ENCODE measurements around the gene CHAC1.
"Not testable (repeated sequence)": the region's sequence is repeated elsewhere in the genome, so short reads cannot be mapped to it uniquely, and the experiment has no call there.

Gene CHAC1

GRCh38 chr15:40957041-40957555, 3.8 kb downstream of the CHAC1 start:
- DNase-seq (ENCODE audit: low read depth) = no peak

GRCh38 chr15:40957581-40958051, 4.3 kb downstream of the CHAC1 start:
- DNase-seq (ENCODE audit: low read depth) = no peak

- no peak for DNase-seq (ENCODE audit: low read depth)
These were observed 4.9 kb downstream of the CHAC1 start for GRCh38 chr15:40958146-40958545.

- no peak for DNase-seq (ENCODE audit: low read depth)
These were observed 5.5 kb downstream of the CHAC1 start for GRCh38 chr15:40958723-40959122.

- no peak for DNase-seq (ENCODE audit: low read depth)
These were observed 6.3 kb downstream of the CHAC1 start for GRCh38 chr15:40959331-40960141.

DNA sequence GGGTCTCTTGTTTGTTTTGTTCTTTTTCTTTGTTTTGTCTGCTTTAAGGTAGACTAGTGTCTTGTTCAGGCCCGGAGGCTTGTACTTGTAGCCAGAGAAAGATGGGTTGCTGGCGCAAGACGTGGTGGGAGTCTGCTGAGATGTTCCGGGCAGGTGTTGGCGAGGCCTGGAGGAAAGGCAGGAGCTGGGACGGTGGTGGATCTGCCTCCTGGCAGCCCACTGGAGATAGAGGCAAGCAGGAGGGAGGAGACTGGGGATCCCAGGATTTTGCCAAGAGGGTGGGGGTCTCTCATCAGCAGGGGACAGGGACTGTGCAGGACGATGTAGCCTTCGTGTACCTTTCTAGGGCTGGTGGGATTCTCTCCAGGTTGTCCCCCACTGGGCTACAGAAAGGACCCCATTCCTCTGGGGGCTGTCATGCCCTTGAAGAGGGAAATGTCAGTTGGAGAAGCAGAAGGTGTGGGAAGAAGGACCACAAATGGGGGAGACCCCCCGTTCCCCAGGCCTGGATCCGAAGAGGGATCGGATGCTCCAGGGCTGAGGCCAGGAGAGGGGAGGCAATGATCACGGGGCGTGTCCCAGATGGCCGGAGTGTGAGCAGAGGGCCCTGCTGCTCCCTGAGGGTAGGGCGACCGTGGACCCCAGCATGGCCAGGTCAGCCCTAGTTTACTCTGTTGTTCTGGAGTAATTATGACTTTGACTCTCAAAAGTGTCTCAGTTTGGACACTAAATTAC, 7.0 kb downstream of the CHAC1 start:
- DNase-seq (ENCODE audit: low read depth) = no peak

DNA sequence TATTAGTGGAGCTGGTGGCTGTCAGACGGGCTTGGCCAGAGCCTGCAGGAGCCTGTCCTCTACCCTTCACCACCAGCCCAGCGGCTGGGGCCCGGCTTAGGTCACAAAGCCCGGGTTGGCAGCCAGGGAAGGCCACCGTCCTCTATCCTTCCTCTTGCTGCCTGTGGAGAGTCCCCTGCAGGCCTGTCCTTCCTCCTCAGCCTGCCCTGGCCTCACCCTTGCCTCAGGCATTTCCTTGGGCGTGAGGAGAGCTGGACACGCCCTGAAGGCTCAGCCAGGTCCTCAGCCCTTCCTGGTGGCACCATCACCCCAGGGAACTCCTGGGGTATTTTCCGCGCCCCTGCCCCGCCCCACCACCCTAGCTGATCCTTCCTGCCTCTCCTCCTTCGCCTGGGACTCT, 7.7 kb downstream of the CHAC1 start:
- no peak for DNase-seq (ENCODE audit: low read depth)

GRCh38 chr15:40961740-40962139, 8.5 kb downstream of the CHAC1 start:
- DNase-seq (ENCODE audit: low read depth) = not testable (repeated sequence)

DNA sequence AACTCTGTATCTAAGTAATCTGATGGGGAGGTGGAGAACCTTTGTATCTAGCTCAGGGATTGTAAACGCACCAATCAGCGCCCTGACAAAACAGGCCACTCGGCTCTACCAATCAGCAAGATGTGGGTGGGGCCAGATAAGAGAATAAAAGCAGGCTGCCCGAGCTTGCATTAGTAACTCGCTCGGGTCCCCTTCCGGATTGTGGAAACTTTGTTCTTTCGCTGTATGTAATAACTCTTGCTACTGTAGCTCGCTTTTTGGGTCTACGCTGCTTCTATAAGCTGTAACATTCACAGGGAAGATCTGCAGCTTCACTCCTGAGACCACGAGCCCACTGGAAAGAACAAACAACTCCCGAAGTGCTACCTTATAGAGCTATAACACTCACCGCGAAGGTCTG, 9.0 kb downstream of the CHAC1 start:
- DNase-seq (ENCODE audit: low read depth) = not testable (repeated sequence)

- DNase-seq (ENCODE audit: low read depth) = no peak
These were observed 9.9 kb downstream of the CHAC1 start for GRCh38 chr15:40963201-40963600.

DNA sequence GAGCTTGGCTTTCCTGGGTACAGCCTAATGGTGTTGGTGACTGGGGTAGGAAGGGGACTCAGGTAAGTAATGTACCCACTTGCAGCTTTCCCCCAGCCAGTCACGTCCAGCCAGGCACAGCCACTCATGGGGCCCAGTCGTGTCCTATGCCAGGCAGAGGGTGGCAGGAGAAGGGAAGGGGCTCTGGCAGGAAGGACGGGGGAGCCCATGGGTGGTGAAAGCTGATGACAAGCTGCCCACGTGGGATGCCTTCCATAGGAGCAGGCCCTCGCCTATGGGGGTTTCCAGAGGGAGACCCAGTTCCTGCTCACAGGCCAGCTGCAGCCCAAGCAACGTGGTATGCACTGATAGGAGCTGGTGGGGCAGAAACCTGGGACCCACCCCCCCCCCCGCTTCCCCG, 10.7 kb downstream of the CHAC1 start:
- DNase-seq (ENCODE audit: low read depth) = no peak

DNA sequence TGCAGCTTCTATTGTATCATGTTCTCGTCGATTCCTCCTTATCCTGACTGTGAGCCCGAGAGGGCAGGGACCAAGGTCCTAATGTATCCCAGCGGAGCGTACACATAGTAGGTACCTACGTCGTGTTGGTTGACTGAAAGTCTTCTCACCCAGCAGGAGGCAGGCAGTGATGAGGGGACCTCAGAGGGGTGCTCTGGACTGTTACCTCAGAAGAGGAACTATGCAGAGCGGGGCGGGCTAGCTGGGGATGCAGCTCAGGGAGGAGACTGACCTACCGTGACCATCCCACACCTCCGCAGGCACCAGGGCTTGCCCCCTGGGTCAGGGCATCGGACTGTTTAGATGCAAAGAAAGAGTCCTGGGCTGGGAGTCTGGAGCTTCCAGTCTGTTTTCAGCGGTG, 11.4 kb downstream of the CHAC1 start:
- DNase-seq (ENCODE audit: low read depth) = no peak

GRCh38 chr15:40968290-40969085, 15.2 kb downstream of the CHAC1 start:
- no peak for DNase-seq (ENCODE audit: low read depth)

GRCh38 chr15:40969363-40969762, 16.1 kb downstream of the CHAC1 start:
- no peak for DNase-seq (ENCODE audit: low read depth)

DNA sequence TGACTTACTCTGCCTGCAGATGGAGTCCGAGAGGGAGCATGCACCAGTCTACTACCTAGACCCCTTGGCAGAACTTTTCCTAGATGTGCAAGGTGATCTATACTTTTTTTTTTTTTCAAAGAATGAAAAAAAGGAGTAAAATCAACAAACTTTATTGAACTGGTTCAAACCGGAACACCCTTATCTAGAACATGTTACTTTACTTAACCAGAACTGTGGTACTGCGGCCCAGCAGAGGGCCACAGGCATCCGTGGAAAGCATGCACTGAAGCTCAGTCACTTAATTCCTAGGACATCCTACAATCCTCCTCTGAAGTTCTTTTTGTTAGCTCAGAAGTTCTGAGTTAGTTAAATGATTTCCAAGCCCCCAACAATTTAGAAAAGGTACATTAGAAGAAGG, 21.6 kb downstream of the CHAC1 start:
- no peak for DNase-seq (ENCODE audit: low read depth)

DNA sequence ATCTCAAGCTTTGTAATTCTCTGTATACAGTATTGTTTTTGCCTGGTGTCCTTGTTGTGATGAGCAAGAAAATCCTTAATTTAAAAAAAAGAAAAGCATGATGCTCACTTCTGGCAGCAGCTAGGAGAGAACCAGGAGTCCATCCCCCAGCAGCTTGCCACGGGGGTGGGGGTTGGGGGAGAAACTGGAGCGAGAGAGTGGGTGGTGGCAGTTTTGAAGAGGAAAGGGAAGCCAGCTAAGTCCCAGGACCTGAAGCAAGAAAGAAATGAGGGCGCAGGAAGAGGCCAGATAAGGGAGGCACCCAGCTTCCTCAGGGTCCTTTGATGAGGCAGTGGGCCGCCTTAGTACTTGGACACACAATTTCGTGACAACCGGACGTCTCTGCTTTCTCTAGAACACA, 23.5 kb downstream of the CHAC1 start:
- no peak for DNase-seq (ENCODE audit: low read depth)

DNA sequence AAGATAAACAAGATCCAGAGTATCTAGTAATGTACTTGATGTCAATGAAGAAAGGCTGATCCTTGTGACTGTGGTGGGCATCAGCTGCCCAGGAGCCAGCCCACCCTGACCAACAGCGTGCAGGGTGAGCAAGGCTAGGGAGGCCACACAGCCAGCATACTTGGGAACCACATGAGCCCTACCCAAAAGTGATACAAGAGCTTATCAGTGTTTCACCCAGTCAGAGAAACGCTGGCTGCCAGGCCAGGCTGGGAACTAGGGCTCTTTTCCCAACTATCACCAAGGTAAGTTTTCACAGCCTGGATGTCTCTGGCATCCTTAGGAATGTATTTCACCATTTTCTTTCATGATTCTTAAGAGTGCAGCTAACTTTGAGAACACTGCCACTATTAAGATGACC, 24.9 kb downstream of the CHAC1 start:
- DNase-seq (ENCODE audit: low read depth) = no peak

DNA sequence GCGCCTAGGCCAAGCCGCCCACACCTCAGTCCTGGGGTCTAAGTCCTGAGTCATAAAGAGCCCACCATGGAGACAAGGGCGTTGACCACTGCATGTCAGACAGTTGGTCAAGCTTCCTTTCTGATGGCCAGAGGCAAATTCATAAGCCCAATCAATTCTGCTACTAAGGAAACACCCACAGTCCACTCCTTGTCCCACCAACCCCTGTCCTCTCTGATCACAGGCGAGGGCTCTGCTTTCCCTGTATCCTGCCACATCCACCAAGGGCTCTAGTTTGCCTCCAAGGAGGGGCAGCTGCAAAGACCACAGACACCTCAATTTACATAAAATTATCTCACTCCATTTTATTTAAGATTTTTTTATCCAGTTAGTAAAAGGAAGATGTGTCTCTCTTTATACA, 25.3 kb downstream of the CHAC1 start:
- DNase-seq (ENCODE audit: low read depth) = no peak

DNA sequence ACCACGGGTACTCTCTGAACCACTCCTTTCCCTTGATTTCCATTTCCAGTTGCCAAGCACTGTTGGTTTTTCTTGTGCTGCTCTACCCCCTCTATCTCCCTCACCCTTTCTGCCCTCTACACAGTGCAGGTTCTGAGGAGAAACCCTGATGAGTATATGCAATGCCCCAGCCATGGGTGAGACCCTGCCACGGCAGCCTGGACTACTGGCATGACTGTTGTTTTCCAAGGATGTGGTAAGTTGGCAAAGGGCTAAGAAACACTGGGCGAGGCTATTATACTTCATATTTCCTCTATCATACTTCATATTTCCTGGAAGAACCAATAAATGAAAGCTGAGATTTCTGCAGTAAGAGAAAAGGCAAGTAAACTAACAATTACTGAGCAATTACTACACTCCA, 27.9 kb downstream of the CHAC1 start:
- DNase-seq (ENCODE audit: low read depth) = no peak

DNA sequence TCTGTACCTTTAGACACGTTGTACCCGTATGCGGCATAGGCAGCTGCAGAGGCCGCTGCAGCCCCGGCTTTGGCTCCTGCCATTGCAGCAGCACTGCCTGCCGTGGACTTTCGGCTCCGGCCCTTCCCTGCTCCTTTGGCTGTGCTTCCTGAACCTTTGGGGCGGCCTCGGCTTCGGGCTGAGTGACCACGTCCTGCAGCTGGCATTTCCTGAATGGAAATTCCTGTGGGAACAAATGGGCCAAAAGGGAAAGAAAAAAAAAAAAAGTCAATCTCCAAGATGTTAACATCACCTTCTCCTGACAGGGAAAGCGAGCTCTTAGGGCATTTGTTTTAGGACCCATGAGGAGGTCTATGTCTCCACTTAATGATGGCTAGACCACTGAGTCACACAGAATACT, 29.6 kb downstream of the CHAC1 start:
- DNase-seq (ENCODE audit: low read depth) = no peak

GRCh38 chr15:40984406-40984805, 31.1 kb downstream of the CHAC1 start:
- DNase-seq (ENCODE audit: low read depth) = no peak

DNA sequence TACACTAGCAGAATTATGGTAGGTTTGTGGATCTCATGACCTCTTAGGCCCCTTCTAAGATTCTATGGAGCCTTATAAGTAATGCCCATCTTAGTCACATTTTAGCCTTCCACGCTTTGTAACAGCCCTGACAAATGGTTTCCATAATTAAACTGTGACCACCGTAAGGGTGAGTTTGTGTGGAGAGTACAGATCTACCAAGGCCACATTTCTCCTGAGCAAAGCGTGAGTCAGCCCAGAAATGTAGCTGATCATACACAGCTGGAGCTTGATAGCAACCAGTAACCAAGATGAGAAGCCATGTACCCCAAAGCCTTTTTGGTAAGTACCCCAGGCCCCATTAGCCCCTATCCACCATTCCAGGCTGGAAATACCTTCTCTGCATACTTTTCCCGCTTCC, 31.7 kb downstream of the CHAC1 start:
- no peak for DNase-seq (ENCODE audit: low read depth)
